HL-60 (cell line): Measurements from ENCODE around the gene FAF1.

ENCODE experiments used
- DNase-seq, 2 experiments: peaks; one replicate each; pipeline ENCODE4 v3.0.0-alpha.2; 2010 to 2020; ENCODE audit warnings: low read depth in 1 of 2, low spot score in 1 of 2
- H3K27ac ChIP-seq: fragments of 250-450 bp; sonication (Bioruptor Pico); replicated peaks from 2 replicates; pipeline ENCODE4 v1.5.1; 2020; ENCODE audit warnings: mild to moderate bottlenecking, moderate library complexity
- H3K27me3 ChIP-seq: fragments of 250-450 bp; sonication (Bioruptor Pico); 2 replicates; pipeline ENCODE4 v1.5.1; 2021; ENCODE audit warnings: mild to moderate bottlenecking, moderate library complexity; ENCODE audit not compliant: insufficient read depth, poor library complexity, severe bottlenecking
- H3K4me3 ChIP-seq: replicated peaks from 2 replicates; pipeline ENCODE4 v1.5.1; 2011; ENCODE audit warnings: mild to moderate bottlenecking, control low read depth, low read length; ENCODE audit not compliant: insufficient read depth
- GABPA ChIP-seq: IDR thresholded peaks from 2 replicates; pipeline ENCODE4 v1.6.1; 2012; ENCODE audit warnings: low read depth
- POLR2AphosphoS5 ChIP-seq: IDR thresholded peaks from 2 replicates; pipeline ENCODE4 v1.6.1; 2012; ENCODE audit warnings: low read depth
- REST ChIP-seq: IDR thresholded peaks from 2 replicates; pipeline ENCODE4 v1.6.1; 2012; ENCODE audit warnings: low read depth; ENCODE audit not compliant: insufficient replicate concordance
- SPI1 ChIP-seq: IDR thresholded peaks from 2 replicates; pipeline ENCODE4 v1.6.1; 2012; ENCODE audit warnings: low read depth, mild to moderate bottlenecking, borderline replicate concordance
- TF ChIP-seq, protein P1 (sequence below): IDR thresholded peaks from one replicate; pipeline ENCODE4 v1.5.1; 2011; ENCODE audit warnings: low read length, control low read depth, inconsistent platforms; ENCODE audit not compliant: insufficient read depth

The FAF1 gene

GRCh38 chr1:50458507-50458906 is 501.6 kb downstream of the FAF1 start:
- peak; percentile 5 to 50 for DNase-seq

GRCh38 chr1:50454911-50455310 is 505.2 kb downstream of the FAF1 start:
- TF ChIP-seq, protein P1, sequence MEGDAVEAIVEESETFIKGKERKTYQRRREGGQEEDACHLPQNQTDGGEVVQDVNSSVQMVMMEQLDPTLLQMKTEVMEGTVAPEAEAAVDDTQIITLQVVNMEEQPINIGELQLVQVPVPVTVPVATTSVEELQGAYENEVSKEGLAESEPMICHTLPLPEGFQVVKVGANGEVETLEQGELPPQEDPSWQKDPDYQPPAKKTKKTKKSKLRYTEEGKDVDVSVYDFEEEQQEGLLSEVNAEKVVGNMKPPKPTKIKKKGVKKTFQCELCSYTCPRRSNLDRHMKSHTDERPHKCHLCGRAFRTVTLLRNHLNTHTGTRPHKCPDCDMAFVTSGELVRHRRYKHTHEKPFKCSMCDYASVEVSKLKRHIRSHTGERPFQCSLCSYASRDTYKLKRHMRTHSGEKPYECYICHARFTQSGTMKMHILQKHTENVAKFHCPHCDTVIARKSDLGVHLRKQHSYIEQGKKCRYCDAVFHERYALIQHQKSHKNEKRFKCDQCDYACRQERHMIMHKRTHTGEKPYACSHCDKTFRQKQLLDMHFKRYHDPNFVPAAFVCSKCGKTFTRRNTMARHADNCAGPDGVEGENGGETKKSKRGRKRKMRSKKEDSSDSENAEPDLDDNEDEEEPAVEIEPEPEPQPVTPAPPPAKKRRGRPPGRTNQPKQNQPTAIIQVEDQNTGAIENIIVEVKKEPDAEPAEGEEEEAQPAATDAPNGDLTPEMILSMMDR: no peak
- TF ChIP-seq GABPA: no peak
- no peak for TF ChIP-seq SPI1
- TF ChIP-seq POLR2AphosphoS5: no peak
- TF ChIP-seq REST: no peak
- Histone ChIP-seq H3K27me3 (no peaks in the 10 kb centered on the region), H3K27ac (no peak overlapping the region), H3K4me3 (no peak overlapping the region)
- no peak for DNase-seq

More at GRCh38 chr1:50458507-50458906, 501.6 kb downstream of the FAF1 start:
- Histone ChIP-seq H3K27ac (0 out of 2 replicates have a peak overlapping the region, but pooled peaks have one; percentile 2), H3K27me3 (no peaks in the 10 kb centered on the region), H3K4me3 (no peak overlapping the region)
- TF ChIP-seq REST (no peak), GABPA (no peak), POLR2AphosphoS5 (peak; percentile 24; the same call in 1 of the 2 replicates), SPI1 (peak; percentile 42; the same call in 1 of the 2 replicates)
- TF ChIP-seq, protein P1: no peak

- no peak overlapping the region for H3K4me3 ChIP-seq
- DNase-seq: no peak
- no peak for TF ChIP-seq POLR2AphosphoS5
- TF ChIP-seq REST: no peak
- TF ChIP-seq SPI1: no peak
- TF ChIP-seq GABPA: no peak
- TF ChIP-seq, protein P1: no peak
Measured at GRCh38 chr1:50453266-50453665, 506.8 kb downstream of the FAF1 start.

More at GRCh38 chr1:50453266-50453665, 506.8 kb downstream of the FAF1 start:
- H3K27me3 ChIP-seq: no peaks in the 10 kb centered on the region
- H3K27ac ChIP-seq: no peak overlapping the region
